Tongue (tissue), 2 donors: ENCODE data around the gene FGF8. TPM values are rescaled to one million over a fixed set of nuclear protein-coding genes. Genes with fewer than 3 reads are reported as not detected.

Experiments
- DNase-seq: peaks from one replicate; pipeline ENCODE4 v3.0.0-alpha.2; 2015
- total RNA-seq: library from RNA; depleted of rRNA; stranded (reverse); fragments of >200 nt; gene quantifications from one replicate; pipeline ENCODE4 v1.2.3, GENCODE V29; 2014

The FGF8 gene
- total RNA-seq, 1 donor from 2014 or later = not detected

GRCh38 chr10:101725296-101726114, 50.4 kb downstream of the FGF8 start:
- no peak for DNase-seq

GRCh38 chr10:101724446-101724845, 51.5 kb downstream of the FGF8 start:
- no peak for DNase-seq

- no peak for DNase-seq
Measured at GRCh38 chr10:101723176-101723575, 52.7 kb downstream of the FGF8 start.

GRCh38 chr10:101721806-101722205, 54.1 kb downstream of the FGF8 start:
- no peak for DNase-seq

- DNase-seq = no peak
Measured at GRCh38 chr10:101720606-101721230, 55.2 kb downstream of the FGF8 start.

Other genes starting within 250 kb of the FGF8 start
- gene POLL, start 187.9 kb downstream of the FGF8 start, total RNA-seq = 12.3 TPM
- 18.1 TPM for gene DPCD, start 187.8 kb downstream of the FGF8 start, total RNA-seq
- 71.1 TPM for gene FBXW4, start 80.9 kb downstream of the FGF8 start, total RNA-seq
- gene NPM3, start 7.3 kb upstream of the FGF8 start, total RNA-seq = 34.0 TPM
- gene OGA, start 42.3 kb upstream of the FGF8 start, total RNA-seq = 191 TPM
- gene KCNIP2, start 67.7 kb upstream of the FGF8 start, total RNA-seq = 0.92 TPM